DND-41 (cell line): ENCODE measurements around the gene VEGFA.

ENCODE experiments used
- ATAC-seq: fragments of 200-7000 bp; cut with Tn5 transposase; 3 replicates; pipeline ENCODE4 v1.9.1; 2021; ENCODE audit warnings: low read depth; ENCODE audit not compliant: insufficient read depth
- DNase-seq: peaks from one replicate; pipeline ENCODE4 v3.0.0-alpha.2; 2020
- H2AFZ ChIP-seq: 2 replicates; pipeline ENCODE4 v1.6.0; 2012; ENCODE audit warnings: low read depth, low read length
- H3K27ac ChIP-seq: 2 replicates; pipeline ENCODE4 v1.5.1; 2012; ENCODE audit warnings: low read length, inconsistent platforms
- H3K27me3 ChIP-seq: fragments of 200-600 bp; sonication (generic); 2 replicates; pipeline ENCODE4 v1.6.0; 2012; ENCODE audit warnings: low read length, mild to moderate bottlenecking, inconsistent platforms; ENCODE audit not compliant: insufficient read depth, poor library complexity
- H3K36me3 ChIP-seq: 2 replicates; pipeline ENCODE4 v1.5.1; 2012; ENCODE audit warnings: low read length, inconsistent platforms; ENCODE audit not compliant: insufficient read depth
- H3K4me1 ChIP-seq: 2 replicates; pipeline ENCODE4 v1.5.1; 2012; ENCODE audit warnings: mild to moderate bottlenecking, low read length; ENCODE audit not compliant: insufficient read depth
- H3K4me2 ChIP-seq: 2 replicates; pipeline ENCODE4 v1.6.0; 2012; ENCODE audit warnings: mild to moderate bottlenecking, moderate library complexity, low read length, inconsistent platforms; ENCODE audit not compliant: insufficient read depth
- H3K4me3 ChIP-seq, 2 experiments: fragments of 200-600 bp in 1 of 2; shearing (Covaris generic) in 1 of 2; 2 replicates each; pipeline ENCODE4 v1.5.1; 2012 to 2016; ENCODE audit warnings: inconsistent platforms in 2 of 2, low read length in 2 of 2, mild to moderate bottlenecking in 2 of 2, low read depth in 1 of 2, moderate library complexity in 1 of 2
- H3K79me2 ChIP-seq: 2 replicates; pipeline ENCODE4 v1.6.0; 2012; ENCODE audit warnings: low read length, inconsistent platforms; ENCODE audit not compliant: insufficient read depth
- H3K9ac ChIP-seq: 2 replicates; pipeline ENCODE4 v1.6.0; 2012; ENCODE audit warnings: low read depth, mild to moderate bottlenecking, inconsistent platforms, low read length, moderate library complexity
- H3K9me3 ChIP-seq: 2 replicates; pipeline ENCODE4 v1.5.1; 2012; ENCODE audit warnings: low read length, moderate library complexity, mild to moderate bottlenecking, inconsistent platforms; ENCODE audit not compliant: insufficient read depth, severe bottlenecking
- H4K20me1 ChIP-seq: 2 replicates; pipeline ENCODE4 v1.6.0; 2012; ENCODE audit warnings: low read length; ENCODE audit not compliant: insufficient read depth
- EZH2 ChIP-seq: IDR thresholded peaks from 3 replicates; pipeline ENCODE4 v1.6.1; 2012; ENCODE audit warnings: borderline replicate concordance, low read depth, mild to moderate bottlenecking, moderate library complexity, low read length, inconsistent platforms; ENCODE audit not compliant: severe bottlenecking
- TF ChIP-seq, protein P1 (sequence below): IDR thresholded peaks from 2 replicates; pipeline ENCODE4 v1.5.1; 2012; ENCODE audit warnings: borderline replicate concordance, low read length, moderate library complexity, mild to moderate bottlenecking; ENCODE audit not compliant: poor library complexity, severe bottlenecking; ENCODE audit errors: extremely low read depth

VEGFA gene

DNA sequence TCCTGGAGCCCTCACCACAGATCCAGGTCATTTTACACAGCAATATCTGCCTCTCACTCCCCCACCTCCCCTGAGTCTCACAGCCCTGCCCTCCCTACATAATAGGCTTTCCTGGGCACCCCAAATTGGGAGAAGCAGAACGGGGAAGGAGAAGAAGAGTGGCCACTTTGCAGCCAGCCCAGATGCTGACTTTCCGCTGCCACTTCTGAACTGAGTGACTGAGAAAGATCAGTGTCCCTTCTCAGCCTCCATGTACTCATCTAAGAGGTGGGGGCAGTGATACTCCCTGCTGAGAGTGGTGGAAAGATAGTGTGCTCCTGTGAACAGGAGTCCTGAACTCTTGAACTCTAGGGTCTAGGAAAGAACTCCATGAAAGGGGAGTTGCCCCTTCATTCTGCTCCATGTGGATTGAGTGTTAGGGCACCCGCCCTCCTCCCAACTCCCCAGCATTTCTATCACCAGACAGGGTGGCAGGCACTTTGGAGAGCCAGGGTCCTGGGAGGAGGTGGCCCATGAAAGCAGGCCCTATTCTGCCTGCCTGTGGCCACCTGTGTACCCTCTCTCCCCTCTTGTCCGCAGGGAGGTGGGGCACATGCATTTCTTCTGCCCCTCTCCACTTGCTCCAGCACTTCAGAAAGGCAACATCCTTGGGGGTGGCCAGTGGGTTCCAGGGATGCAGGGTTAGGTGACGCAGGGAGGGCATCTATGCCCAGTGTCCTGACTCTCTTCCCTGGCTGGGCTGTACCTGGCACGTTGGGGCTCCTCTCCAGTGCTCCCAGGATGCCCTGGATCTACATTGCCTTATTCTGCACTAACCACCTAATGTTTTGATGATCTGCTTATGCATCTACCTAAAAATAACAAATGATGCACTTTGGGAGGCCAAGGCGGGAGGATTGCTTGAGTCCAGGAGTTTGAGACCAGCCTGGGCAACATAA is 44.1 kb upstream of the VEGFA start:
- H3K36me3 ChIP-seq = no peaks in the 10 kb centered on the region
- no peak overlapping the region for H2AFZ ChIP-seq
- H3K4me2 ChIP-seq = peak overlapping the region; percentile 45
- H3K27me3 ChIP-seq = peaks cover 11% of the 10 kb centered on the region
- TF ChIP-seq, protein P1, sequence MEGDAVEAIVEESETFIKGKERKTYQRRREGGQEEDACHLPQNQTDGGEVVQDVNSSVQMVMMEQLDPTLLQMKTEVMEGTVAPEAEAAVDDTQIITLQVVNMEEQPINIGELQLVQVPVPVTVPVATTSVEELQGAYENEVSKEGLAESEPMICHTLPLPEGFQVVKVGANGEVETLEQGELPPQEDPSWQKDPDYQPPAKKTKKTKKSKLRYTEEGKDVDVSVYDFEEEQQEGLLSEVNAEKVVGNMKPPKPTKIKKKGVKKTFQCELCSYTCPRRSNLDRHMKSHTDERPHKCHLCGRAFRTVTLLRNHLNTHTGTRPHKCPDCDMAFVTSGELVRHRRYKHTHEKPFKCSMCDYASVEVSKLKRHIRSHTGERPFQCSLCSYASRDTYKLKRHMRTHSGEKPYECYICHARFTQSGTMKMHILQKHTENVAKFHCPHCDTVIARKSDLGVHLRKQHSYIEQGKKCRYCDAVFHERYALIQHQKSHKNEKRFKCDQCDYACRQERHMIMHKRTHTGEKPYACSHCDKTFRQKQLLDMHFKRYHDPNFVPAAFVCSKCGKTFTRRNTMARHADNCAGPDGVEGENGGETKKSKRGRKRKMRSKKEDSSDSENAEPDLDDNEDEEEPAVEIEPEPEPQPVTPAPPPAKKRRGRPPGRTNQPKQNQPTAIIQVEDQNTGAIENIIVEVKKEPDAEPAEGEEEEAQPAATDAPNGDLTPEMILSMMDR = no peak
- no peak for TF ChIP-seq EZH2
- peaks cover 19% of the 10 kb centered on the region for H4K20me1 ChIP-seq
- H3K4me3 ChIP-seq = no peak overlapping the region
- H3K27ac ChIP-seq = no peak overlapping the region
- no peak overlapping the region for H3K9ac ChIP-seq
- H3K79me2 ChIP-seq = no peaks in the 10 kb centered on the region
- peaks cover 23% of the 10 kb centered on the region for H3K4me1 ChIP-seq
- peaks cover 9% of the 10 kb centered on the region for H3K9me3 ChIP-seq
- DNase-seq (no peak), ATAC-seq (peak; percentile 5; the same call in 1 of the 3 replicates)

DNA sequence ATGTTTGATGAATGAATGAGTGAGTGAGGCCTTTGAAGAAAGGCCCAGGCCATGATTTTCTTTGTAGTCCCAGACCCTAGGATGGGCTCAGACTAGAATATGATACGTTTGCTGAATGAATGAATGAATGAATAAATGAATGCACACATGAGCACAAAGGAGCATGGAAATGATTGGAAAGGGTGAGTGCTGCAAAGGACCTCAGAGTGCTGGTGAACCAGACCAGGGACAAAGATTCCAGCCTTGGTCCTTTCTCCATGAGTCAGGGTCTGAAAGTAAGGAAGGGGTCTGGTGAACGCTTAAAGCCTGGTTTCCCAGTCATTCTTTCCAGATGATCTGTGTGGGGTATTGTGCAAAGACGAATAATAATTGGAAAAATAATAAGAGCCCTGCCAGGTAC is 42.4 kb upstream of the VEGFA start:
- H3K4me1 ChIP-seq = peaks cover 23% of the 10 kb centered on the region
- no peak for TF ChIP-seq EZH2
- TF ChIP-seq, protein P1 = no peak
- no peak overlapping the region for H3K4me2 ChIP-seq
- H3K79me2 ChIP-seq = no peaks in the 10 kb centered on the region
- no peaks in the 10 kb centered on the region for H3K27me3 ChIP-seq
- peaks cover 15% of the 10 kb centered on the region for H3K9me3 ChIP-seq
- DNase-seq (no peak), ATAC-seq (no peak)
- peaks cover 19% of the 10 kb centered on the region for H4K20me1 ChIP-seq
- no peak overlapping the region for H3K4me3 ChIP-seq
- no peak overlapping the region for H3K9ac ChIP-seq
- no peaks in the 10 kb centered on the region for H3K36me3 ChIP-seq
- no peak overlapping the region for H2AFZ ChIP-seq
- H3K27ac ChIP-seq = no peak overlapping the region

DNA sequence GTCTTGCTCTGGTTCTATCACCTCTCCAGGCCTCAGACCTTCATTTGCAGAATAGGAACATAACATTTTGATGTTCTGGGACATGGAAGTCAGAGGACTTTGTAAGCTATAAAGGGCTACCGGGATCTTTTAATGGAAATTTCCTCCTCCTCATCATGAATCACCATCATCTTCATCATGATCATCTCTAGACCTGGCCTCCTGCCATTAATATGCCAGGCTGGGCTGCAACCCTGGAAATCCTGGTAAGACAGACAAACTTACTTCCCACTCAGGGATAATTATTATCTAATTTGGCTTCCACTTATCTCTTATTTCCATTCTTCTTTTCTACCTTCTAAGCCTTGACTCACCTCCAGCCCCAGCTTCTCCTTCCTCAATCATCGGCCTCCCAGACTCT is 41.4 kb upstream of the VEGFA start:
- no peaks in the 10 kb centered on the region for H3K79me2 ChIP-seq
- no peaks in the 10 kb centered on the region for H3K27me3 ChIP-seq
- no peak overlapping the region for H3K4me2 ChIP-seq
- H3K36me3 ChIP-seq = no peaks in the 10 kb centered on the region
- DNase-seq (no peak), ATAC-seq (no peak)
- no peak overlapping the region for H3K9ac ChIP-seq
- H3K4me3 ChIP-seq = no peak overlapping the region
- peaks cover 19% of the 10 kb centered on the region for H4K20me1 ChIP-seq
- H3K4me1 ChIP-seq = peaks cover 23% of the 10 kb centered on the region
- H2AFZ ChIP-seq = no peak overlapping the region
- TF ChIP-seq, protein P1 = no peak
- TF ChIP-seq EZH2 = no peak
- peaks cover 15% of the 10 kb centered on the region for H3K9me3 ChIP-seq
- no peak overlapping the region for H3K27ac ChIP-seq
